LNCAP (cell line): Measurements from ENCODE around the gene CDPF1.

ENCODE experiments used
- CTCF ChIP-seq: fragments of 450-650 bp; IDR thresholded peaks from 2 replicates; pipeline ENCODE4 v1.5.1; 2017; ENCODE audit warnings: mild to moderate bottlenecking

Gene CDPF1

GRCh38 chr22:46293577-46294260 lies 43.6 kb upstream of the CDPF1 start:
- TF ChIP-seq CTCF = no peak

DNA sequence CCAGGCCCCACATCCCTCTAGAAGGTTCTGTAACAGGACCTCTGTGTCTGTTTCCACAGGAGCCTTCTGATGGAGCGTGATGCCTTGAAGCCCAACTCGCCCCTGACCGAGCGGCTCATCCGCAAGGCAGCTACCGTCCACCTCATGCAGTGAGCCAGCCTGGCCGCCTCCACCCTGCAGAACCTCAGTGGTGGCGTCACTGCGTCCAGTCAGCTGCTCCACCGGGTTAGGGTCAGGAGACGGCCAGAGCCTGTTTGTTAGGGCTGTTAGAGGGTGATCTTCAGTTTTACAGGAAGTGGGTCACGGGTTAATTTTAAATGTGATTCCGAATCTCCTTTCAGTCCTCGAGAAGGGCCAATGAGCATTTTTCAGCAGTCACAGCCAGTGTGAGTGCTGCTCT lies 42.6 kb upstream of the CDPF1 start:
- TF ChIP-seq CTCF = no peak

DNA sequence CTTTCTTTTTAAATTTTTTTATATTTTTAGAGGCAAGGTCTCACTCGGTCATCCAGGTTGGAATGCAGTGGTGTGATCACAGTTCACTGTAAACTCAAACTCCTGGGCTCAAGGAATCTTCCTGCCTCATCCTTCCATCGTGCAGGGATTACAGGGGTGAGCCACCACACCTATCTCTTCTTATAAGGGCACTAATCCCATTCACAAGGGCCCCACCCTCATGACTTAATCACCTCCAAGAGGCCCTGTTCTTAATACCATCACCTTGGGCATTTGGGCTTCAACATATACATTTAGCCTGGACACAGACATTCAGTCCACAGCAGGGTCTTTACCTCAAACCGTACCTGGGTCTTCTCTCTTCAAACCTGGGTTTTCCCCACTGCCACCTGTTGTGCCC lies 42.1 kb upstream of the CDPF1 start:
- no peak for TF ChIP-seq CTCF

DNA sequence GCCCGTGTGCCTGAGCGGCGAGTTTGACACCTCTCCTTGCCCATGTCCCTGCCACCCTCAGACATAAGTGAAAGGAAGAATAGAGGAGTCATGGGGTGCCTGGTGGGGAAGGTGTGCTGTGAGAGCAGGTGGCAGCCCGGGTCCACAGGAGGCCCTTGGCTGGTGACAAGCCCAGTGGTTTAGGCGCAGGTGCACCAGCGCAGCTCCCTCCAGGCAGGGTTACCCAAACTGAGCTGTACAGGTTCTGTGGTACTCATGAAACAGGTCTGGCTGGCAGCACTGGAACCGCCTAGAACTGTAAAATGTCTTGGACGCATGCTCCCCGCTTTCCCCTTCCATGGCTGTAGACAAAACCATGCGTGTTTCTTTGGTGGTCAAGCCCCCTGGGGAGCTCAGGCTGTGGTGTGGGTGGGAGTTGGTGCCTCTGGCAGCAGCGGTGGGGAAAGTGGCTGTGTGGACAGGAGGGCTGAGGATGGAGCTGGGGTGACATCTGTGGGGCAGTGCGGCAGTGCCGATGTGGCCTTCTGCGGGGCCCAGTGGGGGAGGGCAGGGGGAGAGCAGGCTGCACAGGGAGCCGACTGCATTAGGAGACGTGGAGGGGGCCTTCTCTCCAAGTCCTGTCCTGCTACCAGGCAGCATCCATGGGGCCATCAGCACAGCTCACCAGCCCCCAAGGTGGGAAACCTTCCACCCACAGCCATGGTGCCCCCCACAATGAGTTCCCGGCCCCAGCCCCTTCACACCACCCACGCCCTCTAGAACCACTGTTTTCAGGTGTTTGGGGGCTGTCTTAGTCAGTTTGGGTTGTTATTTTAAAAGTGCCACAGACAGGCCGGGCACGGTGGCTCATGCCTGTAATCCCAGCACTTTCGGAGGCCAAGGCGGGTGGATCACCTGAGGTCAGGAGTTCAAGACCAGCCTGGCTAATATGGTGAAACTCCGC lies 41.0 kb upstream of the CDPF1 start:
- no peak for TF ChIP-seq CTCF

- no peak for TF ChIP-seq CTCF
These were observed 40.2 kb upstream of the CDPF1 start for GRCh38 chr22:46290121-46290842.

GRCh38 chr22:46289244-46289891 lies 39.3 kb upstream of the CDPF1 start:
- no peak for TF ChIP-seq CTCF

DNA sequence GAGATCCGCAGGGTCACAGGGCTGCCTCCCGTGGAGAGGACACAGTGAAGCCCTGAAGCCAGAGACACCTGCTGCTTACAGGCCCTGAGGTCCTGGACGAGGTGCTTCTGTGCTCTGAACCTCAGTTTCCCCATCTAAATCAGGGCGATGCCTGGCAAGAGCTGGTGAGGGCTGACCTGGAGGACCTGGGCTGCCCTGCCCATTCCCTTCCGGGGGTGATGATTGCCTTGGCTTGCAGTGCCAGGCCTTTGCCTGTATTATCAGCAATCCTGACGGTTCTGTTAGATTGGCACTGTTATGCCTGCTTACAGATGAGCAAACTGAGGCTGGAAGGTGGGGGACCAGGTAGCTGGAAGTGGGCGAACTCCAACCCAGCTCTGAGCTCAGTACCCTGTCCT lies 38.8 kb upstream of the CDPF1 start:
- TF ChIP-seq CTCF = no peak
